Measurements from ENCODE around the gene NLRC3. TPM values are rescaled to one million over a fixed set of nuclear protein-coding genes. Genes with fewer than 3 reads are reported as not detected.

Gene NLRC3
- total RNA-seq, 1 experiment from 2014 or later, result not detected

GRCh38 chr16:3606441-3606840 is 29.2 kb upstream of the NLRC3 start:
- Histone ChIP-seq H3K9me3 (ENCODE audit: low read length) (no peaks in the 10 kb centered on the region), H2AFZ (ENCODE audit: low read length) (no peak overlapping the region), H3K4me1 (ENCODE audit: insufficient read depth, low read length) (peaks cover 8% of the 10 kb centered on the region; the same call in 1 of the 2 replicates), H3K27me3 (ENCODE audit: low read length) (no peaks in the 10 kb centered on the region), H3K9me2 (replicated peaks; ENCODE audit: low read length) (no peaks in the 10 kb centered on the region), H3K36me3 (ENCODE audit: low read depth, low read length) (no peaks in the 10 kb centered on the region), H3F3A (ENCODE audit: low read length, unreplicated experiment) (no peaks in the 10 kb centered on the region), H3K79me2 (ENCODE audit: low read length) (peaks cover 15% of the 10 kb centered on the region; the same call in 1 of the 2 replicates), H3K4me2 (ENCODE audit: low read length) (no peak overlapping the region), H3K9ac (ENCODE audit: low read length) (no peak overlapping the region), H4K20me1 (ENCODE audit: low read length) (no peaks in the 10 kb centered on the region), H3K4me3 (ENCODE audit: low read length) (no peak overlapping the region), H3K27ac (ENCODE audit: low read length) (no peak overlapping the region)
- TF ChIP-seq EZH2phosphoT487 (IDR thresholded peaks at IDR 0.05; ENCODE audit: borderline replicate concordance, low read length) (no peak), EZH2 (IDR thresholded peaks at IDR 0.05; ENCODE audit: low read length, unreplicated experiment) (no peak), CTCF (conservative IDR thresholded peaks at IDR 0.05; ENCODE audit: low read depth, low read length) (no peak)
- ChIA-PET POLR2A (ENCODE audit: unreplicated experiment) (no interaction called here), CTCF (no interaction called here)
- intact Hi-C loops (cut with micrococcal nuclease), result no loop called here
- DNase-seq, result no peak
- no TSS peak for BruUV-seq (replicated peaks)
- no peak for ATAC-seq

- H3K27ac ChIP-seq (ENCODE audit: low read length), result no peak overlapping the region
- H3K79me2 ChIP-seq (ENCODE audit: low read length), result no peaks in the 10 kb centered on the region
- no peak overlapping the region for H3K9ac ChIP-seq (ENCODE audit: low read length)
- H3F3A ChIP-seq (ENCODE audit: low read length, unreplicated experiment), result no peaks in the 10 kb centered on the region
- ChIA-PET POLR2A (ENCODE audit: unreplicated experiment) (no interaction called here), CTCF (no interaction called here)
- no peaks in the 10 kb centered on the region for H3K9me2 ChIP-seq (replicated peaks; ENCODE audit: low read length)
- H3K4me1 ChIP-seq (ENCODE audit: insufficient read depth, low read length), result no peaks in the 10 kb centered on the region
- BruUV-seq (replicated peaks), result no TSS peak
- no peak overlapping the region for H3K4me2 ChIP-seq (ENCODE audit: low read length)
- no peaks in the 10 kb centered on the region for H4K20me1 ChIP-seq (ENCODE audit: low read length)
- no peak overlapping the region for H3K4me3 ChIP-seq (ENCODE audit: low read length)
- no peak overlapping the region for H2AFZ ChIP-seq (ENCODE audit: low read length)
- no peaks in the 10 kb centered on the region for H3K9me3 ChIP-seq (ENCODE audit: low read length)
- H3K36me3 ChIP-seq (ENCODE audit: low read depth, low read length), result no peaks in the 10 kb centered on the region; the same call in 1 of the 2 replicates
- no peak for TF ChIP-seq EZH2 (IDR thresholded peaks at IDR 0.05; ENCODE audit: low read length, unreplicated experiment)
- no peak for TF ChIP-seq CTCF (conservative IDR thresholded peaks at IDR 0.05; ENCODE audit: low read depth, low read length)
- TF ChIP-seq EZH2phosphoT487 (IDR thresholded peaks at IDR 0.05; ENCODE audit: borderline replicate concordance, low read length), result no peak
- DNase-seq (no peak), ATAC-seq (no peak)
- no peaks in the 10 kb centered on the region for H3K27me3 ChIP-seq (ENCODE audit: low read length)
- intact Hi-C loops (cut with micrococcal nuclease), result no loop called here
Measured at GRCh38 chr16:3602320-3602653, 25.1 kb upstream of the NLRC3 start.

- POLR2A ChIA-PET (ENCODE audit: unreplicated experiment), result no interaction called here
- Histone ChIP-seq H3K79me2 (ENCODE audit: low read length) (no peaks in the 10 kb centered on the region), H3F3A (ENCODE audit: low read length, unreplicated experiment) (no peaks in the 10 kb centered on the region), H3K36me3 (ENCODE audit: low read depth, low read length) (no peaks in the 10 kb centered on the region; the same call in 1 of the 2 replicates), H4K20me1 (ENCODE audit: low read length) (no peaks in the 10 kb centered on the region), H3K9ac (ENCODE audit: low read length) (no peak overlapping the region), H3K4me3 (ENCODE audit: low read length) (no peak overlapping the region), H3K27ac (ENCODE audit: low read length) (no peak overlapping the region), H3K27me3 (ENCODE audit: low read length) (no peaks in the 10 kb centered on the region), H3K4me2 (ENCODE audit: low read length) (no peak overlapping the region), H3K9me3 (ENCODE audit: low read length) (no peaks in the 10 kb centered on the region), H3K9me2 (replicated peaks; ENCODE audit: low read length) (no peaks in the 10 kb centered on the region), H2AFZ (ENCODE audit: low read length) (no peak overlapping the region), H3K4me1 (ENCODE audit: insufficient read depth, low read length) (no peaks in the 10 kb centered on the region)
- CTCF ChIA-PET, result no interaction called here
- intact Hi-C loops (cut with micrococcal nuclease), result no loop called here
- TF ChIP-seq EZH2 (IDR thresholded peaks at IDR 0.05; ENCODE audit: low read length, unreplicated experiment), result no peak
- TF ChIP-seq CTCF (conservative IDR thresholded peaks at IDR 0.05; ENCODE audit: low read depth, low read length), result no peak
- no peak for TF ChIP-seq EZH2phosphoT487 (IDR thresholded peaks at IDR 0.05; ENCODE audit: borderline replicate concordance, low read length)
- BruUV-seq (replicated peaks), result no TSS peak
- ATAC-seq, result no peak
- DNase-seq, result no peak
Measured at GRCh38 chr16:3601614-3602319, 24.6 kb upstream of the NLRC3 start.

All from PC-3 (cell line).